Colonic mucosa (tissue), 4 donors: Measurements from ENCODE around the gene M6PR. TPM values are rescaled to one million over a fixed set of nuclear protein-coding genes. Genes with fewer than 3 reads are reported as not detected.
A peak's percentile ranks its signal among the peaks of the same experiment; 100 is the strongest.

Experiments used
- DNase-seq: peaks from one replicate; pipeline ENCODE4 v3.0.0-alpha.2; 2020
- H3K27ac ChIP-seq: fragments of 200-600 bp; one replicate; pipeline ENCODE4 v1.8.0; 2021
- H3K27me3 ChIP-seq: fragments of 200-600 bp; one replicate; pipeline ENCODE4 v1.8.0; 2021
- H3K36me3 ChIP-seq: fragments of 200-600 bp; one replicate; pipeline ENCODE4 v1.8.0; 2021
- H3K4me1 ChIP-seq: fragments of 200-600 bp; one replicate; pipeline ENCODE4 v1.8.0; 2021; ENCODE audit warnings: mild to moderate bottlenecking
- H3K4me3 ChIP-seq: fragments of 200-600 bp; one replicate; pipeline ENCODE4 v1.8.0; 2021
- H3K9ac ChIP-seq, 2 donors: one replicate each; pipeline ENCODE4 v1.7.0; 2013; ENCODE audit warnings: control low read depth in 2 of 2, low read depth in 2 of 2, low read length in 2 of 2
- H3K9me3 ChIP-seq: fragments of 200-600 bp; one replicate; pipeline ENCODE4 v1.8.0; 2021
- intact Hi-C: fragments of 100-400 bp; cut with DNase I; formaldehyde crosslinking; loops from one replicate; pipeline ENCODE4 v1.14.1; 2022
- total RNA-seq, 2 donors: library from RNA; stranded (reverse); fragmentation: NEBNext Ultra II Directional in 1 of 2; extraction: Animal tissue kit (Norgen Biotek cat#: 25700) in 1 of 2; gene quantifications; one replicate each; pipeline ENCODE4 v1.2.1, GENCODE V29; 2021
- TF ChIP-seq, protein P1 (sequence below): fragments of 200-600 bp; IDR thresholded peaks from one replicate; pipeline ENCODE4 v1.8.0; 2022; ENCODE audit warnings: antibody characterized with exemption, mild to moderate bottlenecking
- donor health status: healthy.
- donor health status: DM: no; HTN: no; CAD: no.
- donor health status: DM: no; HTN: no; CAD: no.

The M6PR gene
- 100 to 1,000 TPM in 1 of 2 donors, 10 to 100 TPM in 1; 84.3 to 122 TPM for total RNA-seq

DNA sequence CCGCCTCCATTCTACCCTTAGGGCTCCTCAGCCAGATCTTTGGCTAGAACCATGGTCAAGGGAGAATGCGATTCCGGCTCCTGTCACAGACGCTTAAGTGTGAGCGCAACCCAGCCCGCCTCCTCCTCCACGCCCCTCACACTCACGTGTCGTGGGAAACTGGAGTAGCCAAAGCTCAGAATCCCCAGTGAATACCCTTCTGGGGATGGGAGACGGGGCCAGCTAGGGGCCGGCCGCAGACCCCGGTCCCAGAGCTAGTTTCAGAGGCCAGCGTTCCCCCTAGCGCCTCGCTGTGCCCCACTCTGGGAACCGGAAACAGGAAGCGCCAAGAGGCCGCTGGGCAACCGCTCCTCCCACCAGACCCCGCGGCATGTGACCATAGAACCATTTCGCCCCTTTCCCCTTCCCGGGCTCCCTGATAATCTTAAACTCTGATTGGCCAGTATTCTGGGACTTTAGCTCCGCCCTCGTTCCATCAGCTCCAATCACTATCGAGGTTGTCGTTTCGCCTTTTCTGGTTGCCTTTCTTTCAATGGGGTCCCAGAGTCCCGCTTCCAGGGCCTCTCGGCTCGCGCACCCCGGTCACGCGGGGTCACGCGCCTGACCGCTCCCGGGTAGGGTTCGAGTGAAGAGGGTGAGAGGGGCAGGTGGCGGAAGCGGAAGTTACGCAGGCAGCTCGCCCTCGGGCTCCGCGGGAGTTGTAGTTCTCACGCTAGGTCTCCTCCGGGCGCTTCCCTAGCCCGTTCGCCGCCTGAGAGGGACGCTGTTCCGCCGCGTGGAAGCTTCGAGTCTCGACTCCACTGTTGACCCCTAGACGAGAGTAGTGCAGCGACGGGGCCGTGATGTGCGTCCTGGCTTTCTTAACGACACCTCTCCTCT, at the start of gene M6PR:
Gene M6PR (minus strand): TSS at position 304 of the 879 bp plus-strand sequence. CDS start 3,241 bp downstream, outside the sequence.
- TF ChIP-seq, protein P1, sequence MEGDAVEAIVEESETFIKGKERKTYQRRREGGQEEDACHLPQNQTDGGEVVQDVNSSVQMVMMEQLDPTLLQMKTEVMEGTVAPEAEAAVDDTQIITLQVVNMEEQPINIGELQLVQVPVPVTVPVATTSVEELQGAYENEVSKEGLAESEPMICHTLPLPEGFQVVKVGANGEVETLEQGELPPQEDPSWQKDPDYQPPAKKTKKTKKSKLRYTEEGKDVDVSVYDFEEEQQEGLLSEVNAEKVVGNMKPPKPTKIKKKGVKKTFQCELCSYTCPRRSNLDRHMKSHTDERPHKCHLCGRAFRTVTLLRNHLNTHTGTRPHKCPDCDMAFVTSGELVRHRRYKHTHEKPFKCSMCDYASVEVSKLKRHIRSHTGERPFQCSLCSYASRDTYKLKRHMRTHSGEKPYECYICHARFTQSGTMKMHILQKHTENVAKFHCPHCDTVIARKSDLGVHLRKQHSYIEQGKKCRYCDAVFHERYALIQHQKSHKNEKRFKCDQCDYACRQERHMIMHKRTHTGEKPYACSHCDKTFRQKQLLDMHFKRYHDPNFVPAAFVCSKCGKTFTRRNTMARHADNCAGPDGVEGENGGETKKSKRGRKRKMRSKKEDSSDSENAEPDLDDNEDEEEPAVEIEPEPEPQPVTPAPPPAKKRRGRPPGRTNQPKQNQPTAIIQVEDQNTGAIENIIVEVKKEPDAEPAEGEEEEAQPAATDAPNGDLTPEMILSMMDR = peak; percentile 24
- Histone ChIP-seq H3K27ac (peak within 1 kb of the TSS; percentile 93), H3K4me3 (peak within 1 kb of the TSS; percentile 89), H3K36me3 (peaks cover 6% of the 10 kb centered on the region), H3K27me3 (no peaks in the 10 kb centered on the region), H3K9me3 (no peaks in the 10 kb centered on the region), H3K9ac (peak within 1 kb of the TSS; percentile 80 to 92), H3K4me1 (peaks cover 8% of the 10 kb centered on the region)
- intact Hi-C loops = no loop called here
- peak; percentile 94 for DNase-seq

DNA sequence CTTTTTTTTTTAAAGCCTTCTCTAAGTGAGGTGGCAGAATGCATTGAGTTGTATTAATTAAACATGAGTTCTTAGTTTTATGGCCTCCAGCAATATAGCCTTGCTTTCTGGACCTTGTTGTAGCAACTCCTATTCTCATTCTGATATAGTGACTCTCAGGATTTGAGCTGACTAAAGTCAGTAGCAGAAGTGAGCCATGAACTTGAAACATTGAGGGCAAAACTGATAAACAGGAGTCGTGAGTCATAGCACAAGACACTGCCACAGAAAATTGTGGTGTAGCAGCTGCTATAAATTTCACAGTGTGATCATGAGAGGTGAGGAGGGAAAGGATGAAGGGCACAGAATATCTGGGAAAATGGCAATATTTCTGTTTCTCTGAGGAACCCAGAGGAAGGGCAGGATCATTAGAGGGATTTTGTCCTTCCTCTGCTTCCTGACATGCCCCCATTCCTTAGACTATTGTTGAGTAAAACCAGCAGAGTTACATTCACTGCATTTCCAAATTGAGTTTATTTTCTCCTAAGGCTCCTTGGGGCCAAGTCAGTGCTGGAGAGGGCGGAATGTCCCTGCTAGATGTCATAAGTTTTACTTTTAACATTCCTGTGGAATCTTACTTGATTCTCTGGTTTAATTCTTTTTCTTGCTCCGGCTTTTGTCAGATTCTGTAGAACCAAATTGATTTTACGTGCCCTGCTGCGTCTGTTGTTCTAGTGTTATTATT, 47.4 kb upstream of the M6PR start:
- TF ChIP-seq, protein P1 = no peak
- no peak overlapping the region for H3K27ac ChIP-seq

DNA sequence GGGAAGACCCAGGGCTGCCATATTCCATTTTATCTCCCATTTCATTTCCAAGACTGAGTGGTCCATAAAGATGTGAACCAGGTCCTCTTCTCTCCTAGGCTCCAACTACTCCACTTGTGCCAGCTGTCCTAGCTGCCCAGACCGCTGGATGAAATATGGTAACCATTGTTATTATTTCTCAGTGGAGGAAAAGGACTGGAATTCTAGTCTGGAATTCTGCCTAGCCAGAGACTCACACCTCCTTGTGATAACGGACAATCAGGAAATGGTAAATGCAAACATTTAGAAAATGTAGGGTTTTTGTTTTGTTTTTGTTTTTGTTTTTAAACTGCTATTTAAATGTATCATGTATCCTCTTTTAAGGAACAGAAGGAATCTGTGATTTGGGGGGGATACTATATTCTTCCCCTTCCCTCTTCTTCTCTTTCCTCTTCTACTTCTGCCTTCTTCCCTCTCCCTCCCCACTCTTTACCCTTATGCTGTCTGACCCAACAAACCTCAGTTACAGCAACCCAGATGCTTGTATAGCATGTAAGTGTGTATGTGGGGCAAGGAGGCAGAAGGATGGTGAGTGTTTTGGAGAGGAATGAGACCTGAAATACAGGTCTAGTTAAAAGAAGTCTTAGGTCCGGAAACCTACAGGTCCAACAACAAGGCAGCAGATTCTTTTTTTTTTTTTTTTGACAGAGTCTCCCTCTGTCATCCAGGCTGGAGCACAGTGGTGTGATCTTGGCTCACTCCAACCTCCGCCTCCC, 45.8 kb upstream of the M6PR start:
- no peak for DNase-seq
- H3K27ac ChIP-seq = no peak overlapping the region
- TF ChIP-seq, protein P1 = no peak
- intact Hi-C loops = no loop called here
- H3K9me3 ChIP-seq = no peaks in the 10 kb centered on the region
- H3K27me3 ChIP-seq = no peaks in the 10 kb centered on the region
- no peak overlapping the region for H3K4me3 ChIP-seq
- no peak overlapping the region for H3K9ac ChIP-seq
- no peaks in the 10 kb centered on the region for H3K36me3 ChIP-seq
- H3K4me1 ChIP-seq = no peaks in the 10 kb centered on the region

More for the DNA sequence above, 47.4 kb upstream of the M6PR start:
- Histone ChIP-seq H3K27me3 (no peaks in the 10 kb centered on the region), H3K4me3 (no peak overlapping the region), H3K9me3 (no peaks in the 10 kb centered on the region), H3K36me3 (no peaks in the 10 kb centered on the region), H3K9ac (no peak overlapping the region), H3K4me1 (no peaks in the 10 kb centered on the region)
- intact Hi-C loops = no loop called here
- DNase-seq = no peak

DNA sequence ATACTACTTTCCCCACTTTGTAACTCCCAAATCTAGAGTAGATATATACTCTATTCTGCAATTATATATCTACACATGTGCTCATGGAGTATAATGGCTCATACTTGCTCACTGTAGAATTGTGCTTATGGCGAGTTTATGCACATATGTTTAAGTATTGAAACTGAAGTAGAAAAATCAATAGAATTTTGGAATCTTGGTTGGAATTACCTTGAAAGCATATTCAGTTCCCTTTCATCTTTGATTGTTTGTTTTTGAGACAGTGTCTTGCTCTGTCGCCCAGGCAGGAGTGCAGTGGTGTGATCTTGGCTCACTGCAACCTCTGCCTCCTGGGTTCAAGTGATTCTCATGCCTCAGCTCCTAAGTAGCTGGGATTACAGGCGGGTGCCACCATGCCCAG, 44.4 kb upstream of the M6PR start:
- intact Hi-C loops = no loop called here
- no peak overlapping the region for H3K9ac ChIP-seq
- no peaks in the 10 kb centered on the region for H3K27me3 ChIP-seq
- DNase-seq = no peak
- no peak overlapping the region for H3K4me3 ChIP-seq
- no peaks in the 10 kb centered on the region for H3K9me3 ChIP-seq
- no peak overlapping the region for H3K27ac ChIP-seq
- H3K36me3 ChIP-seq = no peaks in the 10 kb centered on the region
- TF ChIP-seq, protein P1 = no peak
- H3K4me1 ChIP-seq = no peaks in the 10 kb centered on the region
